Gastrocnemius medialis (tissue), 4 donors: ENCODE results near the gene SLC17A4. TPM values are rescaled to one million over a fixed set of nuclear protein-coding genes. Genes with fewer than 3 reads are reported as not detected.

Experiments used
- ATAC-seq, 2 donors: fragments of 150-250 bp; one replicate each; pipeline ENCODE4 v1.9.1; 2016
- DNase-seq, 2 donors: peaks; one replicate each; pipeline ENCODE4 v3.0.0-alpha.2; 2019
- H3K27ac ChIP-seq, 4 donors: fragments of 200-600 bp; sonication (generic); 1 replicate in 1 of 4; 2 replicates in 3 of 4; pipeline ENCODE4 v1.5.1; 2016 to 2018; ENCODE audit warnings: mild to moderate bottlenecking in 2 of 4, moderate library complexity in 1 of 4
- H3K27me3 ChIP-seq, 3 donors: fragments of 200-600 bp; sonication (generic) in 2 of 3; 1 replicate in 1 of 3; 2 replicates in 2 of 3; pipeline versions ENCODE4 v1.5.1 to v1.6.0; 2016 to 2019; ENCODE audit warnings: mild to moderate bottlenecking in 1 of 3, moderate library complexity in 1 of 3
- H3K36me3 ChIP-seq, 2 donors: fragments of 200-600 bp; sonication (generic) in 1 of 2; one replicate each; pipeline ENCODE4 v1.5.1; 2017 to 2018
- H3K4me1 ChIP-seq, 2 donors: fragments of 200-600 bp; sonication (generic) in 1 of 2; one replicate each; pipeline ENCODE4 v1.5.1; 2016 to 2017; ENCODE audit warnings: mild to moderate bottlenecking in 2 of 2
- H3K4me3 ChIP-seq, 4 donors: fragments of 200-600 bp; sonication (generic) in 3 of 4; 1 replicate in 1 of 4; 2 replicates in 3 of 4; pipeline ENCODE4 v1.5.1; 2016 to 2019; ENCODE audit warnings: mild to moderate bottlenecking in 2 of 4
- H3K9me3 ChIP-seq, 3 donors: fragments of 200-600 bp; sonication (generic) in 2 of 3; 1 replicate in 1 of 3; 2 replicates in 2 of 3; pipeline ENCODE4 v1.5.1; 2016 to 2019
- CTCF ChIP-seq, 5 experiments: fragments of 450-650 bp in 3 of 5; fragments of 200-600 bp in 2 of 5; sonication (generic) in 2 of 5; IDR thresholded peaks in 4 of 5; conservative IDR thresholded peaks in 1 of 5; 1 replicate in 4 of 5; 2 replicates in 1 of 5; pipeline ENCODE4 v1.5.1; 2016 to 2019; ENCODE audit warnings: antibody characterized with exemption in 5 of 5, mild to moderate bottlenecking in 3 of 5, moderate library complexity in 3 of 5
- POLR2A ChIP-seq, 2 donors: fragments of 450-650 bp; IDR thresholded peaks; one replicate each; pipeline ENCODE4 v1.6.1; 2017; ENCODE audit warnings: antibody characterized with exemption in 2 of 2, mild to moderate bottlenecking in 2 of 2, moderate library complexity in 2 of 2
- in situ Hi-C, 4 donors: fragments of 200-750 bp; cut with MboI; loops; one replicate each; pipeline versions ENCODE4 v1.15.0 to v1.8.0; 2017; ENCODE audit warnings: low sequenced_read_pairs in 4 of 4
- intact Hi-C: fragments of 100-400 bp; cut with DNase I; formaldehyde crosslinking; loops from one replicate; pipeline ENCODE4 v1.15.1; 2023; ENCODE audit warnings: low total_unique reads
- total RNA-seq, 4 donors: library from RNA; depleted of rRNA; stranded (reverse); fragments of >200 nt; gene quantifications; one replicate each; pipeline versions ENCODE4 v1.1.0 to v1.2.3, GENCODE V29; 2016

The SLC17A4 gene
- under 1 TPM in 1 of 4 donors, not detected in 3; 0.12 TPM for total RNA-seq

- Histone ChIP-seq H3K27me3 (no peaks in the 10 kb centered on the region), H3K9me3 (no peaks in the 10 kb centered on the region), H3K36me3 (no peaks in the 10 kb centered on the region), H3K4me1 (no peaks in the 10 kb centered on the region), H3K4me3 (no peak within 1 kb of the TSS), H3K27ac (no peak within 1 kb of the TSS)
- in situ Hi-C loops, result no loop called here
- TF ChIP-seq POLR2A (IDR thresholded peaks at IDR 0.05) (no peak), CTCF (IDR thresholded peaks at IDR 0.05 in 4 of 5, conservative IDR thresholded peaks at IDR 0.05 in 1 of 5) (no peak)
- ATAC-seq (no peak), DNase-seq (no peak)
- intact Hi-C loops, result no loop called here
These were observed at the start of gene SLC17A4 for GRCh38 chr6:25754535-25754934. TSS of gene SLC17A4 (plus strand) at chr6:25754742. CDS start at chr6:25761963, 7,221 bp downstream.

GRCh38 chr6:25706314-25707014, 48.1 kb upstream of the SLC17A4 start:
- Histone ChIP-seq H3K4me3 (no peak overlapping the region), H3K36me3 (no peaks in the 10 kb centered on the region), H3K4me1 (no peaks in the 10 kb centered on the region), H3K9me3 (no peaks in the 10 kb centered on the region), H3K27ac (no peak overlapping the region), H3K27me3 (no peaks in the 10 kb centered on the region)
- in situ Hi-C loops, result no loop called here
- TF ChIP-seq CTCF (IDR thresholded peaks at IDR 0.05 in 4 of 5, conservative IDR thresholded peaks at IDR 0.05 in 1 of 5) (no peak), POLR2A (IDR thresholded peaks at IDR 0.05) (no peak)
- DNase-seq, result no peak
- intact Hi-C loops, result no loop called here
- ATAC-seq, result no peak

GRCh38 chr6:25709761-25710160, 44.8 kb upstream of the SLC17A4 start:
- ATAC-seq, result no peak

GRCh38 chr6:25710287-25710686, 44.3 kb upstream of the SLC17A4 start:
- H3K4me1 ChIP-seq, result no peaks in the 10 kb centered on the region
- H3K4me3 ChIP-seq, result no peak overlapping the region
- H3K9me3 ChIP-seq, result no peaks in the 10 kb centered on the region
- no peaks in the 10 kb centered on the region for H3K27me3 ChIP-seq
- ATAC-seq (no peak), DNase-seq (no peak)
- H3K36me3 ChIP-seq, result no peaks in the 10 kb centered on the region
- TF ChIP-seq POLR2A (IDR thresholded peaks at IDR 0.05) (no peak), CTCF (IDR thresholded peaks at IDR 0.05 in 4 of 5, conservative IDR thresholded peaks at IDR 0.05 in 1 of 5) (no peak)
- H3K27ac ChIP-seq, result no peak overlapping the region
- intact Hi-C loops (no loop called here), in situ Hi-C loops (no loop called here)

More at GRCh38 chr6:25709761-25710160, 44.8 kb upstream of the SLC17A4 start:
- intact Hi-C loops, result no loop called here
- H3K4me1 ChIP-seq, result no peaks in the 10 kb centered on the region
- no peak for TF ChIP-seq POLR2A (IDR thresholded peaks at IDR 0.05)
- no peak for TF ChIP-seq CTCF (IDR thresholded peaks at IDR 0.05 in 4 of 5, conservative IDR thresholded peaks at IDR 0.05 in 1 of 5)
- H3K9me3 ChIP-seq, result no peaks in the 10 kb centered on the region
- no peaks in the 10 kb centered on the region for H3K27me3 ChIP-seq
- no peak overlapping the region for H3K4me3 ChIP-seq
- no peak overlapping the region for H3K27ac ChIP-seq
- in situ Hi-C loops, result no loop called here
- H3K36me3 ChIP-seq, result no peaks in the 10 kb centered on the region
- DNase-seq, result no peak

DNA sequence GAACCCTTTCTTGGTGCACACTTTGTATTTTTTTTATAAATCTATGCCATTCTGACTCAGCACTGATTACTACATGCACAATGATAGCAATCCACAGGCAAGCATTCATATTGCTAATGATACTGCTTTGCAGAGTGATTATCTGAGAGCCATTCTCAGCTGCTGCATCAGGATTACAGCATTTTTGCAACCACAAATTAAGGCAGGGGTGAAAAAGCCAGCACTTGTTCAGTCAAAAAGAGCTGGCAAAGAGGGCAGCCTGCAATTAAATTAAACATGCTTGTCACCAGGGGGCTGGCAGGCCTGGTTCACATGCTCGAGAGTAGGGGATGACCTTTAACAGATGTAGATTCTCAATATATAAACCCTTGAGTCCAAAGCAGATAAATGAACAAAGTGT, 40.7 kb upstream of the SLC17A4 start:
- TF ChIP-seq POLR2A (IDR thresholded peaks at IDR 0.05), result no peak
- no peak for TF ChIP-seq CTCF (IDR thresholded peaks at IDR 0.05 in 4 of 5, conservative IDR thresholded peaks at IDR 0.05 in 1 of 5)
- DNase-seq (no peak), ATAC-seq (no peak)
- Histone ChIP-seq H3K9me3 (no peaks in the 10 kb centered on the region), H3K4me3 (no peak overlapping the region), H3K27me3 (no peaks in the 10 kb centered on the region), H3K4me1 (no peaks in the 10 kb centered on the region), H3K27ac (no peak overlapping the region), H3K36me3 (no peaks in the 10 kb centered on the region)
- in situ Hi-C loops (no loop called here), intact Hi-C loops (no loop called here)
